ENCODE data around the gene SLC35B2.

GRCh38 chr6:44232676-44233566 lies 24.4 kb downstream of the SLC35B2 start:
- TF ChIP-seq, protein P1, sequence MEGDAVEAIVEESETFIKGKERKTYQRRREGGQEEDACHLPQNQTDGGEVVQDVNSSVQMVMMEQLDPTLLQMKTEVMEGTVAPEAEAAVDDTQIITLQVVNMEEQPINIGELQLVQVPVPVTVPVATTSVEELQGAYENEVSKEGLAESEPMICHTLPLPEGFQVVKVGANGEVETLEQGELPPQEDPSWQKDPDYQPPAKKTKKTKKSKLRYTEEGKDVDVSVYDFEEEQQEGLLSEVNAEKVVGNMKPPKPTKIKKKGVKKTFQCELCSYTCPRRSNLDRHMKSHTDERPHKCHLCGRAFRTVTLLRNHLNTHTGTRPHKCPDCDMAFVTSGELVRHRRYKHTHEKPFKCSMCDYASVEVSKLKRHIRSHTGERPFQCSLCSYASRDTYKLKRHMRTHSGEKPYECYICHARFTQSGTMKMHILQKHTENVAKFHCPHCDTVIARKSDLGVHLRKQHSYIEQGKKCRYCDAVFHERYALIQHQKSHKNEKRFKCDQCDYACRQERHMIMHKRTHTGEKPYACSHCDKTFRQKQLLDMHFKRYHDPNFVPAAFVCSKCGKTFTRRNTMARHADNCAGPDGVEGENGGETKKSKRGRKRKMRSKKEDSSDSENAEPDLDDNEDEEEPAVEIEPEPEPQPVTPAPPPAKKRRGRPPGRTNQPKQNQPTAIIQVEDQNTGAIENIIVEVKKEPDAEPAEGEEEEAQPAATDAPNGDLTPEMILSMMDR (conservative IDR thresholded peaks at IDR 0.05): no peak
- no peak for TF ChIP-seq ZFX (IDR thresholded peaks at IDR 0.05)
